Heart left ventricle (tissue), 13 donors: ENCODE results near the gene EXOSC5.

Experiments used
- CTCF ChIP-seq, 12 donors: fragments of 200-600 bp; sonication (generic) in 4 of 12; IDR thresholded peaks; one replicate each; pipeline versions ENCODE4 v1.5.0 to v1.8.0; 2018 to 2022; ENCODE audit warnings: antibody characterized with exemption in 12 of 12, mild to moderate bottlenecking in 5 of 12
- POLR2A ChIP-seq, 2 donors: fragments of 450-650 bp; IDR thresholded peaks; one replicate each; pipeline ENCODE4 v1.6.1; 2017; ENCODE audit warnings: antibody characterized with exemption in 2 of 2, mild to moderate bottlenecking in 2 of 2, moderate library complexity in 2 of 2
- donor health status: ischemic (EF 13 %, LVEDD 7.1; RV severe dilation, severe dysfunction).
- donor health status: DM: no; HTN: yes; CAD: no.
- donor health status: DM: no; HTN: no; CAD: no.
- donor health status: ischemic (EF 25% LVEDD 6.9; RV normal size, moderate dysfunction).
- donor health status: ischemic (EF 25% LVEDD 5.7; RV mildly dilated, moderate dysfunction).
- donor health status: ischemic (EF 35%, LVEDD 5.7; RV mildly dilated, moderate dysfunction).
- donor health status: nonischemic (EF 11% LVEDD 7.7; RV severe dilation, severe dysfunction).
- donor health status: DM: yes; HTN: yes; CAD: no.
- donor health status: PGD.
- donor health status: ischemic (EF 29% LVEDD 5.4; RV normal size, mild dysfunction).
- donor health status: nonischemic (EF 23%, LVEDD 6.1; RV moderate dilation, normal function).

GRCh38 chr19:41398050-41398418 lies 875 bp upstream of the EXOSC5 start:
- TF ChIP-seq CTCF (IDR thresholded peaks at IDR 0.05) (no peak), POLR2A (IDR thresholded peaks at IDR 0.05) (no peak)
